COLO829 (cell line): ENCODE measurements around the gene AGMAT.
A peak's percentile ranks its signal among the peaks of the same experiment; 100 is the strongest.

ENCODE experiments used
- DNase-seq: peaks from one replicate; pipeline ENCODE4 v3.0.0; 2012; ENCODE audit warnings: low spot score

Gene AGMAT

DNA sequence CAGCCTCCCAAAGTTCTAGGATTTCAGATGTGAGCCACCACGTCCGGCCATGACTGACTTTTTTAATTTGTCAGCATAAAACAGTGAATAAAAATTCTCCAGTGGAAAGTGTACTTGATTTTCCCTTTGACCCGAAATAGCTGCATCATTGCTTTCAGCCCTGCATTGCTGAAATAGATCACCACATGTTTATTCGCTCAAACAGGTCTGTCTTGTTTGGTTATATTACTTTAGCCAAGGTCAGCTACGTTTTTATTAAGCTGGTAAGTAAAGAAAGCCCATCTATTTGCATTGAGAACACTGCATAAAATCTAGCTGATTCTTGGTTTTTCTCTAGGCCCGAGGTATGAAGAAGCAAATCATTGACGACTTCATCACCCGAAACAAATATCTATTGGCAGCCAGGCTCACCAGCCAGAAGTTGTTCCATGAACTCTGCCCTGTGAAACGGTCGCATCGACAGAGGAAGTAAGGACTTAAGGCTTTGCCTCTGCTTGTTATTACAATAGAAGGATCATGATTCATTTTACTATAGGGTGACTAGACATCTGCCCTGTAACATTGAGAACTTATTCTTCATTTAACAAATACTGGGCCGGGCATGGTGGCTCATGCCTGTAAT lies 25.6 kb downstream of the AGMAT start:
- DNase-seq, result no peak

GRCh38 chr1:15558516-15558915 lies 26.3 kb downstream of the AGMAT start:
- no peak for DNase-seq

DNA sequence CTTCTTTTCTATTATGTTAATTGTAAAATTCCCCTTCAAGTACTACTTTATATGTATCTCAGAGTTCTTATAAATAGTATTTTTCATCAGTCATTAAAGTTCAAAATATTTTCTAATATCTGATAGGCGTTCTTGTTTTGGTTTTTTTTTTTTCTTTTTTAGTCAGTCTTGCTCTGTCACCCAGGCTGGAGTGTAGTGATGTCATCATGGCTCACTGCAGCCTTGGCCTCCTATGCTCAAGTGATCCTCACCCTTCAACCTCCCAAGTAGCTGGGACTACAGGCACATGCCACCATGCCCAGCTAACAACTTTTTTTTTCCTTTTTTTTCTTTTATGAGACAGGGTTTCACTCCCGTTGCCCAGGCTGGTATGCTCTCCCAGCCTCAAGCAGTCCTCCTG lies 27.3 kb downstream of the AGMAT start:
- DNase-seq, result no peak

- no peak for DNase-seq
Observed at GRCh38 chr1:15557008-15557407, 27.8 kb downstream of the AGMAT start.

DNA sequence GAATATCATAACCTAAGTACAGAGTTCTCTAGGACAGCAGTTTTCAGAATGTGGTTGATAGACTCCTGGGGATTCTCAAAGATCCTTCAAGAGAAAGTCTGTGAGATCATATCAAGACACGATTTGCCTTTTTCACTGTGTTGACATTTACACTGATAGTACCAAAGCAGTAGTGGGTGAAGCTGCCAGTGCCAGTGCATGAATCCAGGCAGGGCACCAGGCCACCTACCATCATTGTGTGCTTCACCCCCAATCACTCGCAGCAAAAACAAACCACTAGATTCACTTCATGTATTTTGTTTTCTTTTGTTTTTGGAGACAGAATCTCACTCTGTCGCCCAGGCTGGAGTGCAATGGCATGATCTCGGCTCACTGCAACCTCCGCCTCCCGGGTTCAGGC lies 34.3 kb downstream of the AGMAT start:
- DNase-seq, result no peak

DNA sequence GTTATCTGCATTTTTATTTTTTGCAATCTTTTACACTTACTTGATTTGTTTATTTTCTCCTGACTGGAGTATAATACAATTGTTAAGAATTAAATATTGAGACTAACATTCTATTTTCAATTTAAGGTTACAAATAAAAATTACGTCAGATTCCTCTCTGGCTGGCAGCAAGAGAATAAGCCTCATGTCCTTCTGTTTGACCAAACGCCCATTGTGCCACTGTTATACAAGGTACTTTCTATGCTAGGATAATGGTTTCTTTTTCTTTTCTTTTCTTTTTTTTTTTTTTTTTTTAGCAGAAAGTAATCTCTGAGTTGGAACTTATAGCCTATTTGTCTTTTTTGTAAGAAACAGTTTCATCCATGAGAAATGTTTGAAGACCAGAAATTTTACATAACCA lies 38.2 kb downstream of the AGMAT start:
- no peak for DNase-seq

- no peak for DNase-seq
Observed at GRCh38 chr1:15543589-15544568, 41.0 kb downstream of the AGMAT start.

- no peak for DNase-seq
Observed at GRCh38 chr1:15543251-15543588, 41.6 kb downstream of the AGMAT start.

- DNase-seq, result no peak
Observed at GRCh38 chr1:15542388-15543250, 42.2 kb downstream of the AGMAT start.

DNA sequence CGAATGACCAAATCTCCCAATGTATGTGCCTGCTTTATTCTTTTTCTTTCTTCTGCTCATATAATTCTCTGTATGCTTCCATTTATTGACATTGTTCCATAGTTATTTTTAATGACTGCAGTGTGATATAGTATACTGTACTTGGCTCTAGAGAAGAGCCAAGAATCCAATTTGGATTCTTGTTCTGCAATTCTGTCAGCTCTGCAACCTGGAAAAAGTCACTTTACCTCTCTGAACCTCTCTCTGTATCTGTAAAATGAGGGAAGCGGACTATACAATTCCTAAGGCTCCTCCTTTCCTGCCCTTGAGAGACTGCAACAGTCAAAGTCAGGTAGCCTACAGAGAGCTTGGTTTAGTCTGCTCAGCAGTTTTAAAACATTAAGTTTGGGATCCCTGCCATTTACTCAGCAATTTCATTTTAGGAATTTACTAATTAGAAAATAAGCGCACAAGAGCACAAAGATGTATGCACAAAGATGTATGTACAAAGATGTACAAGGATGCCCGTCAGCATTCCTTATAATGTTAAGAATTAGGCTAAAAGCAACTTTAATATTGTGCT lies 43.5 kb downstream of the AGMAT start:
- DNase-seq, result no peak

GRCh38 chr1:15540186-15540585 lies 44.7 kb downstream of the AGMAT start:
- no peak for DNase-seq

GRCh38 chr1:15538771-15539170 lies 46.1 kb downstream of the AGMAT start:
- no peak for DNase-seq

- DNase-seq, result no peak
Observed at GRCh38 chr1:15531682-15532081, 53.2 kb downstream of the AGMAT start.

DNA sequence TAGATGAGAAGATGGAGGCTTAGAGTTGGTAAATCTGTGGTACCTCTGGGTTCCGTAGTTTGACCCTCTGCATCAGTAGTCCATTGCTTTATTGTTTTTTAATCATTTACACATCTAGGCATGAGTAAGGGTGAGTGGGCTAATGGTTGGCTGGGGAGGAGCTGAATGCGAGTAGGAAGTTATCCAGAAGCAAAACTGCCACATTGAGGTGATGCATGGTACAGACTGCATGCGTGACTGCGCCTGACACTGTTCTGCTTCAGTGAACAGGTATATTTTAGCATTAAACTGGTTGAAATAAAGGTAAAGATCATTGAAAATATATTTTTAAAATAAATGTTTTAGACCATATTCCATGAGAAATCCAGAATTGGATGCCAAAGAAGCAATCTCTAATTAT lies 53.8 kb downstream of the AGMAT start:
- DNase-seq, result no peak

- peak; percentile 95 for DNase-seq
Observed at GRCh38 chr1:15526490-15527339, 58.1 kb downstream of the AGMAT start, which contains the start of gene DNAJC16. TSS of gene DNAJC16 (plus strand) at chr1:15526848. CDS start at chr1:15529106, 2,258 bp downstream.

DNA sequence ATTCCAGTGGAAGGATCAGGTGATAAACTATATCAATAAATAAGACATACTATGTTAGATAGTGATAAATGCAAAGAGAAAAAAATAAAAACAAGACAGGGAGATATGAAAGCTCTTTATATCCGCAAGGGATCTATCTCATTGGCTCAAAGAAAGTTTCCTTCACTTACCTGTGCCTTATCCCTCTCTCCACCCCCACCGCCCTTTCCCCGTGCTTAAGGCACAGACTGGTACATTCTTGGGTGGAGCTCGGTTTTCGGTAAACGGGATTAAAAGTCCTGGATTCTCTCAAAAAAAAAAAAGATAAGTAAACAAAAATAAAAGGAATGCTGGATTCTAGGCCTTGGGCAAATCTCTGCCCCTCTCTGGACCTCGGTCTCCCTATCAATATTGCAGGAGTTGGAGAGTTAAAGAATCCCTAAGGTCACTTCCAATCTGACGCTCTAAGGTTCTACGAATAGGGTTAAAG lies 58.8 kb downstream of the AGMAT start:
- DNase-seq, result no peak

DNA sequence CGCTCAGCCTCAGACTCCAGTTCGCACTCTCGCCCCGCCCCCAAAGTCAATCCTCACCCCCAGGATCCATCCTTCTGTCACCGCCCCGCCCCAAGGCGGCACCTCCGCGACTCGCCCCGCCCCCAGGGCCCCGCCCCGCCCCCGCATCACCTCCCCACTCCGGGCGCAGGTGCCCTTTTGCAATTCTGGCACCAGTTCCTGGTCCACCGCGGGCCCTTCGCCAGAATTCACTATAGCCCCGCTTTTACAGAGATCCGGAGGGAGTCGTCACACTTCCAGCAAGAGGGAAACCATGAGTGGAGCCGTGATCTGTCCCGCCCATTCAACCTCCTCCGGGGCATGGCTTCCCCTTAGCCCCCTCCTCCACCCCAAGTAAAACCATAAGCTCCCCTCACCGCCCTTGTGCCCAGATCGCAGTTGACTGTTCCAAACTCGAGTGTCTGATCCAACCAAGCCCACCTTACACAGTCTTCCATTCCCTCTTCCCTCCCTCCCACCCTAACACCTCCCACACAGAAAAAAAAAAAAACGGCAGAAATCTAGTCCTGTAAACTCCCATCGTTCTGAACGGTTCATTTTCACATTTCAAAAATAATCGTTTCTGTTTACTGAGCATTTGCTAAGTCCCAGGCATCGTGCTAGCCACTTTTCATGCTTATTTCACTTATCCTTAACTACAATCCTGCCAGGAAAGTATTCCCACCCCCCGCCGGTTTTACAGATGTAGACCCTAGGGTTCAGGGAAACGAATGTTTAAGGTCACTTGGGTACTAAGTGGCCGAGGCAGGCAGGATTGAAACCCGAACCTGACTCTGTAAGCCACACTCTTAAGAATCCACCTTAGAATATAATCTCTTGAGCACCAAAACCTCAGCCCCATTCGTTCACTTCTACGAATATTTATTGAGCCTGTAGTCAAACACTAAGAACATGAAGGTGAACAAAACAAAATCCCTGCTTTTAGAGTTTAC lies 59.5 kb downstream of the AGMAT start:
- DNase-seq, result peak; percentile 99

DNA sequence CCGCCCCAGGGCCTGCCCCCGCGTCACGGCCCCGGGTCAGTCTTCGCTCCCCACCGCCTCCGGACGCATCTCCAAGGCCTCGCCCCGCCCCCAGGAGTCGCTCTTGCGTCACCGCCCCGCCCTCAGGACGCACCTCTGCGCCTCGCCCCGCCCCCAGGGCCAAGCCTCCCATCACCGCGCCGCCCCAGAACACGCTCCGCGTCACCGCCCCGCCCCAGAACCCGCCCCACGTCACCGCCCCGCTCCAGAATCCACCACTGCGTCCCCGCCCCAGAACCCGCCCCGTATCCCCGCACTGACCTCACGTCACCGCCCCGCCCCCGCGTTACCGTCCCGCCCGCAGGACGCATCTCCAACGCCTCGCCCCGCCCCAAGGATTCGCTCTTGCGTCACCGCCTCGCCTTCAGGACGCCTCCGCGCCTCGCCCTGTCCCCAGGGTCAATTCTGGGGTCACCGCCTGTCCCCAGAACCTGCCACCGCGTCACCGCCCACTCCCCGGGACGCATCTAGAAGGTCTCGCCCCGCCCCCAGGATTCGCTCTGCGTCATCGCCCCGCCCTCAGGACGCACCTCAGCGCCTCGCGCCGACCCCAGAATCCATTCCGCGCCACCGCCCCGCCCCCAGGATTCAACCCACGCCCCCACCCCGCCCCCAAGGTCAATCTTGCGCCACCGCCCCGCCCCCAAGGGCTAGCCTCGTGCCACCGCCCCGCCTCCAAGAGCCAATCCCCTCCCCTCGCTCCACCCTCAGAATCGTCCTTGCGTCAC lies 60.4 kb downstream of the AGMAT start:
- DNase-seq, result peak; percentile 86

- no peak for DNase-seq
Observed at GRCh38 chr1:15524021-15524282, 60.9 kb downstream of the AGMAT start, which contains the start of gene CASP9. TSS of gene CASP9 (minus strand) at chr1:15524215. CDS start at chr1:15524200, 15 bp downstream.
